ENCODE data around the gene BCAP29. TPM values are rescaled to one million over a fixed set of nuclear protein-coding genes. Genes with fewer than 3 reads are reported as not detected.
A peak's percentile ranks its signal among the peaks of the same experiment; 100 is the strongest.

The BCAP29 gene
- total and polyA plus RNA-seq, 3 donors from 2014 or later = 114 to 134 (median 121) TPM

DNA sequence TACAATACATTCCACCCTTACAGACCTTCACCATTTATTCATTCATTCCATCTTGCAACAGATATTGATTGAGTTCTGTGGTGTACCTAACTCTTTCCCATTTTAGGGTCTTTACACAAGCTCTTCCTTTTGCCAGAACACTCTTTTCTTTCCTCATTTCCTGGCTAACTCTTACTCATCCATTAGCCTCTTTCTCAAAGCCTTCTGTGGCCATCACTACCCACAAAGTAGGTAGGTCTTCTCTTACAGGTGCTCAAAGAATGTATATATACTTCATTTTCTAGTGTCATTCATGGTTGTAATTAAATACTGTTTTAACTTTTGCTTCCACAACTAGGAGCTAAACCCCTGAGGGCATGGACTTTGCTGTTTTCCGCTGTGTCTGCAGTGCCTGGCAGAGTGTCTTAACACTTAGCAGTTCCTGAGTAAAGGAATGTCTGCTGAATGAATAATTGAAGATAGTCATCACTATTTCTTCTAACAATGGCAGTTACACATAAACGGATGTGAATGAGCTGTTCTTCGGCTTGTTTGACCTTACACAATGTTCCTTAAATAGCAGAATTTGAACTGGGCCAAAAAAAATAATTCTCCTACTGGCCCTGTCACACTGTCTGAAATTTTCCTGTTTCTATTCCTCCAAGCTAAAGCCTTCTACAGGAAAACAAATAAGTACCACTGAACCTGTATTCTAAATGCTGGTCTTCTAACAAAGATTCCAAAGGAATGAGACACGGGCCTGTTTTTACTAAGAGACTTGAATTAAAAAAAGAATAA is 15.1 kb downstream of the BCAP29 start:
- DNase-seq = no peak
- TF ChIP-seq, protein P1, sequence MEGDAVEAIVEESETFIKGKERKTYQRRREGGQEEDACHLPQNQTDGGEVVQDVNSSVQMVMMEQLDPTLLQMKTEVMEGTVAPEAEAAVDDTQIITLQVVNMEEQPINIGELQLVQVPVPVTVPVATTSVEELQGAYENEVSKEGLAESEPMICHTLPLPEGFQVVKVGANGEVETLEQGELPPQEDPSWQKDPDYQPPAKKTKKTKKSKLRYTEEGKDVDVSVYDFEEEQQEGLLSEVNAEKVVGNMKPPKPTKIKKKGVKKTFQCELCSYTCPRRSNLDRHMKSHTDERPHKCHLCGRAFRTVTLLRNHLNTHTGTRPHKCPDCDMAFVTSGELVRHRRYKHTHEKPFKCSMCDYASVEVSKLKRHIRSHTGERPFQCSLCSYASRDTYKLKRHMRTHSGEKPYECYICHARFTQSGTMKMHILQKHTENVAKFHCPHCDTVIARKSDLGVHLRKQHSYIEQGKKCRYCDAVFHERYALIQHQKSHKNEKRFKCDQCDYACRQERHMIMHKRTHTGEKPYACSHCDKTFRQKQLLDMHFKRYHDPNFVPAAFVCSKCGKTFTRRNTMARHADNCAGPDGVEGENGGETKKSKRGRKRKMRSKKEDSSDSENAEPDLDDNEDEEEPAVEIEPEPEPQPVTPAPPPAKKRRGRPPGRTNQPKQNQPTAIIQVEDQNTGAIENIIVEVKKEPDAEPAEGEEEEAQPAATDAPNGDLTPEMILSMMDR (IDR thresholded peaks at IDR 0.05) = no peak
- no peak for TF ChIP-seq POLR2A (IDR thresholded peaks at IDR 0.05)
- Histone ChIP-seq H3K4me1 (peaks cover 11% of the 10 kb centered on the region), H3K9me3 (no peaks in the 10 kb centered on the region), H3K4me3 (no peak overlapping the region), H3K27me3 (no peaks in the 10 kb centered on the region), H3K27ac (peak overlapping the region in 1 of 2 donors; percentile 46), H3K36me3 (ENCODE audit: low read depth, missing control alignments) (no peaks in the 10 kb centered on the region)
- intact Hi-C loops (cut with DNase I; ENCODE audit: low total_unique reads) = no loop called here
- 43 to 50% methylated on average over 4 of the region's 4 CpGs for WGBS, 2 donors

DNA sequence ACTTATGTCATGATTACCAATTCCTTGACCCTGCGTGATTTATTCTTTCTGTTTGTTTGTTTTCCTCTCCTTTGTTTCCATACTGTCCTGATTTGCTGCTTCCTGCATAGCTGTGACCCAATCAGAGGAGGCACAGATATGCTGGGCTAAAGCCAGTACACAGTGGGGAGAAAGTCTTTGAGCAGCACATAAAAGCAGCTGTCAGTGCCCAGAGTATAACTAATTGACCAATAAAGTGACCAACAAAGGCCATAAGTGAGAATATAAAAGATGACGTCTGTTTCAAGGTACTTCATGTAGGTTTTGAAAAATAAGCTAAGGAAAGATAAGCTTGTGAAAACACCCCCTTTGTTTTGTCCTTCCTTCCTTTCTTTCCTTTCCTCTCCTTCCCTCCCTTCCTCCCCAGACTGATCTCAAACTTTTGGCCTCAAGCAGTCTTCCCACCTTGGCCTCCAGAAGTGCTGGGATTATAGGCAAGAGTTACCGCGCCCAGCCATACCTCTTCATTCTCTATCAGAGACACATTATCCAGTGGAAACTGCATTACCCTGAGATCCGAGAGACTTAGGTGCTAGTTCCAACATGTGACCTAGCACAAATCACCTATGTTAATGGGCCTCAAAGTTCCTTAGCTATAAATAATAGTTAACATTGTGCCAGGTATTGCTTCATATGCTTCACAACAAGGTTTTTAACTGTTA is 17.0 kb downstream of the BCAP29 start:
- Histone ChIP-seq H3K36me3 (ENCODE audit: low read depth, missing control alignments) (no peaks in the 10 kb centered on the region), H3K27ac (no peak overlapping the region), H3K27me3 (no peaks in the 10 kb centered on the region), H3K4me1 (peaks cover 11% of the 10 kb centered on the region), H3K9me3 (no peaks in the 10 kb centered on the region), H3K4me3 (no peak overlapping the region)
- intact Hi-C loops (cut with DNase I; ENCODE audit: low total_unique reads) = no loop called here
- DNase-seq = no peak
- WGBS, 2 donors = 77 to 79% methylated on average over 5 of the region's 5 CpGs
- TF ChIP-seq, protein P1 (IDR thresholded peaks at IDR 0.05) = no peak
- no peak for TF ChIP-seq POLR2A (IDR thresholded peaks at IDR 0.05)

DNA sequence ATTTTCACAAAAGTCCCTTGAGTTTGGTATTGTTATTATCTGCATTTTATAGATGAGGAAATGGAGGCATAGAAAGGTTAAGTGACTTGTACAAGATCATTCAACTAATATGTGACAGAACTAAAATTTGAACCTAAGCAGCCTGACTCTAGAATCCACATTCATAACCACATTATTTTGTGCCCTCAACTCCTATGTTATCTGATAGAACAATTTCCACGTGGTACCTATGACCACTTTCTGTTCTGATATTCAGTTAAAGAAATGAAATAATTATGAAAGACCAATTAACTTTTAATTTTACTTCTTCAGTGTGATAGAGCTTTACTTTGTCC is 17.5 kb downstream of the BCAP29 start:
- no peak overlapping the region for H3K4me3 ChIP-seq
- peaks cover 11% of the 10 kb centered on the region for H3K4me1 ChIP-seq
- DNase-seq = no peak
- WGBS, 2 donors = 88 to 89% methylated on average over 1 of the region's 1 CpG
- TF ChIP-seq, protein P1 (IDR thresholded peaks at IDR 0.05) = no peak
- TF ChIP-seq POLR2A (IDR thresholded peaks at IDR 0.05) = no peak
- H3K36me3 ChIP-seq (ENCODE audit: low read depth, missing control alignments) = no peaks in the 10 kb centered on the region
- H3K27ac ChIP-seq = no peak overlapping the region
- intact Hi-C loops (cut with DNase I; ENCODE audit: low total_unique reads) = no loop called here
- no peaks in the 10 kb centered on the region for H3K27me3 ChIP-seq
- no peaks in the 10 kb centered on the region for H3K9me3 ChIP-seq

DNA sequence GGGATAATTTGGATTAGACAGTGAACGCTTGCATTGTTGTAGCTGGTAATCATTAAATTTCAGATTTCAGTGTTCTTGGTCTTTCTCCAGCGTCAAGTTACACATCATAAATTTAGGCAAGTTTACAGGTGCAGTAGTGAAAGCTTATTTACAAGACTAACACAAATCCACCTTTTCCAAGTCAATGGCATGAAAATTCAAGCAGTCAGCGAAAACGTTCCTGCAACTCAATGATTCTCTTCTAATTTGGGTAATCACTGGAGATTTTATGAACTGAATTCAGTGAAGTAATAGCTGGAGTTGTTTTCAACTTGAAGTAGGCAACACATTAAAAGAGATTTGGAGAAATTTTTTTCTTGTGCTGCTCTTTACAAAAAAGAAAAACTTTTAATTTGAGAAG is 17.9 kb downstream of the BCAP29 start:
- H3K4me3 ChIP-seq = no peak overlapping the region
- H3K27me3 ChIP-seq = no peaks in the 10 kb centered on the region
- no peak for DNase-seq
- TF ChIP-seq POLR2A (IDR thresholded peaks at IDR 0.05) = no peak
- TF ChIP-seq, protein P1 (IDR thresholded peaks at IDR 0.05) = no peak
- no peaks in the 10 kb centered on the region for H3K36me3 ChIP-seq (ENCODE audit: low read depth, missing control alignments)
- no peaks in the 10 kb centered on the region for H3K9me3 ChIP-seq
- no peak overlapping the region for H3K27ac ChIP-seq
- 86 to 95% methylated on average over 4 of the region's 4 CpGs for WGBS, 2 donors
- intact Hi-C loops (cut with DNase I; ENCODE audit: low total_unique reads) = no loop called here
- peaks cover 11% of the 10 kb centered on the region for H3K4me1 ChIP-seq

Data from testis (tissue), 3 donors.